ENCODE data around the gene THSD4.

GRCh38 chr15:71251584-71252043, 136.3 kb downstream of the THSD4 start:
- TF ChIP-seq CTCF (IDR thresholded peaks at IDR 0.05) (no peak), TCF7L2 (IDR thresholded peaks at IDR 0.05; ENCODE audit: low read depth, low read length) (no peak), SIN3A (IDR thresholded peaks at IDR 0.05; ENCODE audit: borderline replicate concordance, insufficient read depth, low read depth, low read length) (no peak)
